ENCODE results near the gene ANKRD18B.
"Not testable (repeated sequence)": the region's sequence is repeated elsewhere in the genome, so short reads cannot be mapped to it uniquely, and the experiment has no call there.

ANKRD18B gene

DNA sequence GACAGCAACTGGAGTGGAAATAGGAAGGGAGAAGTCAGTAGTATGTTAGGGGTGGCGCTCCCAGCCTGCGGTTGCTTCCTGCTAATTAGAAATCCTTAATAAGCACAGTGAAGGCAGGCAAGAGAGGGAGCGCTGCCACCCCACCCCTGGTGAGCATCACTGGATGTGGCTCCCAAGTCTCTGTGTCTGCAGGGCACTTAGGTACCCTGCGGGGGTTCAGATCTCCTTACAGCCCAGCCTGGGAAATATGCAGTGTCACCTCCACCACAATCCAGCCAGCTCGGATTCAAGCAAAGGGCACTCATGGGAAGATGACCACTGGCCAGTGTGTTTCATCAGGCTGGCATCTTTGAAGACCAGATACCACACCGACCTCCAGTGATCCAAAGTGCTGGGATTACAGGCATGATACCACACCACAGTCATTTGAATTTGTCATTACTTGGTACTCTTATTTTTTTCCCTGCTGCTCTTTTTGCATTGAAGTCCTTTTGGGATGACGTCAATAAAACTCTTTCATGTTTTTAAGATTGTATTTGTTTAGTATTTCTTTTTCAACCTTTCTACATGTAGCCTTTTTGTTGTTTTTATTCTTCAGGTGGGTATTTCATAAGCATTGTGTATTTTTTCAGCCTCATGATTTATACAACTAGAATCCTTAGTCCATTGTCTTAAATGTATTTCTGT is 90.1 kb downstream of the ANKRD18B start:
- DNase-seq: no peak

DNA sequence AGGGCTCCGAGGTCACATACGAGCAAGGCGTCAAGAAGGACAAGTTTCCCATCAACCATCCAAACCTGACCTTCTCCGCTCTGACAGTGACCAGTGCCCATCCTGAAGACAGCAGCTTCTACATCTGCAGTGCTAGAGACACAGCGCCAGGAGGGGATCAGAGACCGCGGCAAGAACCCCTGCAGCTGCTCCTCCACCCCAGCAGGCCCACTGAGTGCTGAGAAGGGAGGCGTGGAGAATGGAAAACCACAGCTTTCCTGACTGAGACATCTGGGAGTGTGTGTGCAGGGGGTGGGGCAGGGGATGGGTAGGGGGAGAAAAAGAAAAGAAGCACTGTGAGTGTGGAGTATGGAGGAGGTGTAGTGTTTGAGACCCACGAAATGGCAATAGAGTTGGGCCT is 94.3 kb downstream of the ANKRD18B start:
- DNase-seq: not testable (repeated sequence)

DNA sequence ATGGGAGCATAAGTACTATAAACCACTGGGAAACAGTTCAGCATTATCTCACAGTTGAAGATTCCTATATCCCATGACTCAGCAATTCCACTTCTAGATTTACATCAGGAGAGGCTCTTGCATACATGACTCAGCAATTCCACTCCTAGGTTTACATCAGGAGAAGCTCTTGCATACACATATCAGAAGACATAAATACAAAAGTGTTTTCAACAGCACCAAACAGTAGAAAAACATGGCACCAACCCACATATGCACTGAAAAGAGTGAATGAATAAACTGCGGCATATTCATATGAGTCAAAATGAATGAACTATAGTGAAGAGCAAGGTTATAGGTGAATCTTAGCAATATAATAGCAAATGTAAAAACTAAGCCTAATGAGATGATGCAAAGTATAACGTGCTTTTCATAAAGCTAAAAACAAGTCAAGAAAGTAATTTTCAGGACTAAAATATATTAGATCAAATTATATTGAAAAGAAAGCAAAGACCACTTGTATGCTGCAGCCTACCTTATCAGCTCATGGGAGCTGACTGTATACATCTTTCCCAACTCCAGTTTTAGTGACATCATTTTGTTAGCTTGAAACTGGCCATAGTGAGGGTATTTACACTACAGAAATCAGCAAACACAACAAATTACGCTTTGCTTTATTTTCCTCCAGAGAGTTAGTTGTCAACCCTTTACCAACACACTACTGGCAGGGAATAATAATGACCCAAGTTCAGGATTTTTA is 95.8 kb downstream of the ANKRD18B start:
- DNase-seq: no peak

DNA sequence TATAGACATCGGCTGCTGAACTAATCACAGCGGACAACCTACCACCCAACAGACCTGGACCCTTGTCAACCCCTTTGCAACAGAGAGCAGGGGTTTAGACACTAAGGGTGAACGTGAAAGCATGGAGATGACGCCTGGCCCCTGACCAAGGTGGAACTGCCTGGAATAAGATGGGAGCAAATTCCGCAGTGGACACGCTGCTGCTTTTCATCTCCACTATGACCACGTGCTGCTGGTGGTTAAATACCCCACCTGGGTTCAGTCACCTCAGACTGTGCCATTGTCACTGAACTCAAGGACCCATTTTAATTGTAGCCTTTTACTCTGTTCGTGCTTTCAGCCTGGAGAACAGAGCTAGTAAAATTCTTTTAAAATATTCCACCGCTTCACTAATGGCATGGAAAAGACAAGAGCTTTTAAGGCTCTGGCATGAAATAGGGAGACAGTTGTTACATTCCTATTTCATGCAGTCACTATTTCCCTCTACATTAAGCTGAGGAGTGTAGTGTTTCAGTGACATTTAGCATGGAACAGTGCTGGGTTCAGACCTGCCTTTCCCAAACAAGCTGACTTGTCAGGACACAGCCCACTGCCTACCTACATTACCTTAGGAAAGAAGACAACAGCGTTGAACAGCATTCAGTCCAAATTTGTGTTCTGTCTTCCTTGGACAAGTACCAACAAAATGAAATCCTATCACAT is 96.8 kb downstream of the ANKRD18B start:
- DNase-seq: no peak
